Measurements from ENCODE around the gene ARF3. TPM values are rescaled to one million over a fixed set of nuclear protein-coding genes. Genes with fewer than 3 reads are reported as not detected.

The ARF3 gene
- total and polyA plus RNA-seq, 2 donors (not counting 3 experiments of a cell fraction or from before 2014, with no cell fraction given): 149 to 172 TPM

DNA sequence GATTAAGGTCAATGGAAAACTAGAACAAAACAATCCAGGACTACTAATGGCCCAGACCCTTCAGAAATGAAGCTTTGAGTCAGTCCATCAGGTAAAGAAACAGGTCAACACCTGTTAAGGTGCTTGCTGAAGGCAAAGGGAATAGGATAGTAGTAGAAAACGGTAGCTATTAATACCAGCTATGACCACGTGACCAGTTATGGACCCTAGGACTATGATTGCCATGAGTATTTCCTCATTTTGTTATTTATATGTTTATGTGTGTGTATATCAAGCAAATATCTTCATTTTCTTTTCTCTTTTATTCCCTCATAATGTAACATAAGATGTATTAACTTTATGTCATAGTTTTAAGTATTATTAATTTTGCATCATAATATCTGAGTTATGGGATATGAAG lies 57.6 kb downstream of the ARF3 start:
- FAIRE-seq: no peak
- BruUV-seq (replicated peaks): no TSS peak

More for the DNA sequence above, 57.6 kb downstream of the ARF3 start:
- no peaks in the 10 kb centered on the region for H3K79me2 ChIP-seq (ENCODE audit: control insufficient read depth, insufficient read depth, low read length)
- no peak overlapping the region for H3K4me2 ChIP-seq (ENCODE audit: insufficient read depth, low read length)
- dilution Hi-C loops (cut with MboI; ENCODE audit: extremely low pct_ligation_motif_present, low sequenced_read_pairs) (no loop called here), intact Hi-C loops (cut with micrococcal nuclease) (no loop called here)
- no peaks in the 10 kb centered on the region for H3K9me1 ChIP-seq (replicated peaks; ENCODE audit: control insufficient read depth, extremely low read depth, insufficient read depth, low read length)
- H4K20me1 ChIP-seq (replicated peaks; ENCODE audit: control insufficient read depth, extremely low read depth, insufficient read depth, low read length): no peaks in the 10 kb centered on the region
- H3K27me3 ChIP-seq (ENCODE audit: control insufficient read depth in 2 of 2, insufficient read depth in 2 of 2, low read length in 2 of 2): no peaks in the 10 kb centered on the region
- no peak overlapping the region for H2AFZ ChIP-seq (ENCODE audit: low read depth, low read length)
- no peak overlapping the region for H3K27ac ChIP-seq (ENCODE audit: insufficient read depth, low read depth, low read length)
- H3K9ac ChIP-seq (replicated peaks; ENCODE audit: extremely low read depth, insufficient read depth, low read length): no peak overlapping the region
- ChIA-PET CTCF (interaction anchor here (1.0 to 6.7 kb wide), 7 partner anchors 9 to 89 kb away, joined by 3 to 72 read pairs (median 3); partner anchors contain the start of gene DDX23), POLR2A (interaction anchor here (1.3 kb wide), 1 partner anchor 34 kb away, joined by 5 read pairs; the partner anchor contains the start of gene RND1)
- no peaks in the 10 kb centered on the region for H3K9me3 ChIP-seq (replicated peaks; ENCODE audit: control insufficient read depth, insufficient read depth, low read length)
- TF ChIP-seq EZH2 (IDR thresholded peaks at IDR 0.05; ENCODE audit: borderline replicate concordance, low read depth, low read length, severe bottlenecking): no peak
- TF ChIP-seq MYC (IDR thresholded peaks at IDR 0.05; ENCODE audit: low read depth, low read length): no peak
- no peak for TF ChIP-seq FOS (IDR thresholded peaks at IDR 0.05; ENCODE audit: borderline replicate concordance, insufficient read depth, low read length)
- TF ChIP-seq GATA2 (IDR thresholded peaks at IDR 0.05; ENCODE audit: insufficient read depth, insufficient read length, low read depth, low read length): no peak
- TF ChIP-seq JUN (IDR thresholded peaks at IDR 0.05; ENCODE audit: borderline replicate concordance, insufficient read depth, insufficient read length, low read depth): no peak
- TF ChIP-seq, protein P1, sequence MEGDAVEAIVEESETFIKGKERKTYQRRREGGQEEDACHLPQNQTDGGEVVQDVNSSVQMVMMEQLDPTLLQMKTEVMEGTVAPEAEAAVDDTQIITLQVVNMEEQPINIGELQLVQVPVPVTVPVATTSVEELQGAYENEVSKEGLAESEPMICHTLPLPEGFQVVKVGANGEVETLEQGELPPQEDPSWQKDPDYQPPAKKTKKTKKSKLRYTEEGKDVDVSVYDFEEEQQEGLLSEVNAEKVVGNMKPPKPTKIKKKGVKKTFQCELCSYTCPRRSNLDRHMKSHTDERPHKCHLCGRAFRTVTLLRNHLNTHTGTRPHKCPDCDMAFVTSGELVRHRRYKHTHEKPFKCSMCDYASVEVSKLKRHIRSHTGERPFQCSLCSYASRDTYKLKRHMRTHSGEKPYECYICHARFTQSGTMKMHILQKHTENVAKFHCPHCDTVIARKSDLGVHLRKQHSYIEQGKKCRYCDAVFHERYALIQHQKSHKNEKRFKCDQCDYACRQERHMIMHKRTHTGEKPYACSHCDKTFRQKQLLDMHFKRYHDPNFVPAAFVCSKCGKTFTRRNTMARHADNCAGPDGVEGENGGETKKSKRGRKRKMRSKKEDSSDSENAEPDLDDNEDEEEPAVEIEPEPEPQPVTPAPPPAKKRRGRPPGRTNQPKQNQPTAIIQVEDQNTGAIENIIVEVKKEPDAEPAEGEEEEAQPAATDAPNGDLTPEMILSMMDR (IDR thresholded peaks at IDR 0.05; ENCODE audit: extremely low read depth in 1 of 2, insufficient read depth in 1 of 2, low read depth in 1 of 2, low read length in 2 of 2): no peak
- TF ChIP-seq, protein P2, sequence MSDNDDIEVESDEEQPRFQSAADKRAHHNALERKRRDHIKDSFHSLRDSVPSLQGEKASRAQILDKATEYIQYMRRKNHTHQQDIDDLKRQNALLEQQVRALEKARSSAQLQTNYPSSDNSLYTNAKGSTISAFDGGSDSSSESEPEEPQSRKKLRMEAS (IDR thresholded peaks at IDR 0.05; ENCODE audit: insufficient read depth, insufficient read length): no peak
- no peak for TF ChIP-seq POLR2A (IDR thresholded peaks at IDR 0.05; ENCODE audit: low read depth, low read length)
- no peak for TF ChIP-seq POLR2AphosphoS5 (IDR thresholded peaks at IDR 0.05; ENCODE audit: insufficient read depth, low read depth, low read length)
- no peaks in the 10 kb centered on the region for H3K36me3 ChIP-seq (ENCODE audit: control insufficient read depth in 2 of 2, extremely low read depth in 1 of 2, insufficient read depth in 2 of 2, low read length in 2 of 2)
- no peak for DNase-seq (ENCODE audit: low read depth, low spot score)
- H3K4me1 ChIP-seq (ENCODE audit: control insufficient read depth, extremely low read depth, insufficient read depth, low read length): peaks cover 3% of the 10 kb centered on the region
- no peak overlapping the region for H3K4me3 ChIP-seq (replicated peaks in 1 of 3; ENCODE audit: insufficient read depth in 1 of 3, low read depth in 1 of 3, low read length in 3 of 3)

Measured in endothelial cell of umbilical vein (primary cell).